Brain microvascular endothelial cell (primary cell): ENCODE measurements around the gene PIK3AP1.

ENCODE experiments used
- DNase-seq: peaks from one replicate; pipeline ENCODE4 v3.0.0-alpha.2; 2020
- H3K27ac ChIP-seq: fragments of 250-450 bp; sonication (Bioruptor Pico); 2 replicates; pipeline ENCODE4 v1.5.1; 2020; ENCODE audit warnings: mild to moderate bottlenecking, moderate library complexity
- H3K27me3 ChIP-seq: fragments of 250-450 bp; sonication (Bioruptor Pico); replicated peaks from 2 replicates; pipeline ENCODE4 v1.5.1; 2020; ENCODE audit warnings: mild to moderate bottlenecking
- H3K36me3 ChIP-seq: fragments of 250-450 bp; sonication (Bioruptor Pico); replicated peaks from 2 replicates; pipeline ENCODE4 v1.5.1; 2020; ENCODE audit warnings: mild to moderate bottlenecking
- H3K4me3 ChIP-seq: 2 replicates; pipeline ENCODE4 v1.5.1; 2011; ENCODE audit warnings: low read depth, mild to moderate bottlenecking, control low read depth, low read length, moderate library complexity
- CTCF ChIP-seq: IDR thresholded peaks from 2 replicates; pipeline ENCODE4 v1.5.1; 2011; ENCODE audit warnings: low read depth, mild to moderate bottlenecking, moderate library complexity, low read length, control low read depth, inconsistent platforms; ENCODE audit errors: missing control alignments
- in situ Hi-C: cut with HindIII; loops from 2 replicates; pipeline ENCODE4 v1.10.0; 2017; ENCODE audit warnings: low sequenced_read_pairs, low pct_ligation_motif_present

The PIK3AP1 gene

GRCh38 chr10:96627292-96627691 lies 93.0 kb downstream of the PIK3AP1 start:
- H3K27me3 ChIP-seq: no peaks in the 10 kb centered on the region
- no peak for DNase-seq
- no peak overlapping the region for H3K27ac ChIP-seq
- TF ChIP-seq CTCF: no peak
- H3K36me3 ChIP-seq: no peaks in the 10 kb centered on the region
- no peak overlapping the region for H3K4me3 ChIP-seq
- in situ Hi-C loops: no loop called here

GRCh38 chr10:96626795-96627194 lies 93.5 kb downstream of the PIK3AP1 start:
- no peaks in the 10 kb centered on the region for H3K36me3 ChIP-seq
- in situ Hi-C loops: no loop called here
- H3K27me3 ChIP-seq: no peaks in the 10 kb centered on the region
- no peak overlapping the region for H3K27ac ChIP-seq
- peak; percentile 35 for TF ChIP-seq CTCF
- no peak overlapping the region for H3K4me3 ChIP-seq
- no peak for DNase-seq

GRCh38 chr10:96625173-96625572 lies 95.1 kb downstream of the PIK3AP1 start:
- no peaks in the 10 kb centered on the region for H3K36me3 ChIP-seq
- no peak for TF ChIP-seq CTCF
- DNase-seq: no peak
- H3K4me3 ChIP-seq: no peak overlapping the region
- in situ Hi-C loops: no loop called here
- H3K27me3 ChIP-seq: no peaks in the 10 kb centered on the region
- H3K27ac ChIP-seq: no peak overlapping the region

GRCh38 chr10:96622013-96622787 lies 98.1 kb downstream of the PIK3AP1 start:
- no peak for DNase-seq
- TF ChIP-seq CTCF: no peak
- H3K36me3 ChIP-seq: no peaks in the 10 kb centered on the region
- no peaks in the 10 kb centered on the region for H3K27me3 ChIP-seq
- no peak overlapping the region for H3K4me3 ChIP-seq
- in situ Hi-C loops: no loop called here
- H3K27ac ChIP-seq: no peak overlapping the region

- Histone ChIP-seq H3K27ac (no peak overlapping the region), H3K36me3 (no peaks in the 10 kb centered on the region), H3K27me3 (no peaks in the 10 kb centered on the region), H3K4me3 (no peak overlapping the region)
- in situ Hi-C loops: no loop called here
- no peak for TF ChIP-seq CTCF
- DNase-seq: no peak
Observed at GRCh38 chr10:96619796-96620773, 100.2 kb downstream of the PIK3AP1 start.
